HL-60 (cell line): Measurements from ENCODE around the gene HS3ST5.

ENCODE experiments used
- POLR2AphosphoS5 ChIP-seq: IDR thresholded peaks from 2 replicates; pipeline ENCODE4 v1.6.1; 2012; ENCODE audit warnings: low read depth
- TF ChIP-seq, protein P1 (sequence below): IDR thresholded peaks from one replicate; pipeline ENCODE4 v1.5.1; 2011; ENCODE audit warnings: low read length, control low read depth, inconsistent platforms; ENCODE audit not compliant: insufficient read depth

DNA sequence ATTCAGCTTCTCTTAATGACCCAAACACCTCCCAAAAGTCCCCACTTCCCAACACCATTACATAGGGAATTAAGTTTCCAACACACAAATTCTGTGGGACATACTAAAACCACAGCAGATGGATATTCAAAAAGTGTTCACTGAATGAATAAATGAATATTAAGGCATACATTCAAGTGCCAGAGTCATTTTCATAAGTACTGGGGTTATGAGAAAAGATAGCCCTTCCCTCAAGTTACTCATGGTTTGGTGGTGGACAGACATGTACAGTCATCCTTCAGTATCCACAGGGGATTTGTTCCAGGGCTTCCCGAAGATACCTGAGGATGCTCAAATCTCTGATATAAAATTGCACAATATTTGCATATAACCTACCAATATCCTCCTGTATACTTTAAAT, 50.4 kb downstream of the HS3ST5 start:
- TF ChIP-seq, protein P1, sequence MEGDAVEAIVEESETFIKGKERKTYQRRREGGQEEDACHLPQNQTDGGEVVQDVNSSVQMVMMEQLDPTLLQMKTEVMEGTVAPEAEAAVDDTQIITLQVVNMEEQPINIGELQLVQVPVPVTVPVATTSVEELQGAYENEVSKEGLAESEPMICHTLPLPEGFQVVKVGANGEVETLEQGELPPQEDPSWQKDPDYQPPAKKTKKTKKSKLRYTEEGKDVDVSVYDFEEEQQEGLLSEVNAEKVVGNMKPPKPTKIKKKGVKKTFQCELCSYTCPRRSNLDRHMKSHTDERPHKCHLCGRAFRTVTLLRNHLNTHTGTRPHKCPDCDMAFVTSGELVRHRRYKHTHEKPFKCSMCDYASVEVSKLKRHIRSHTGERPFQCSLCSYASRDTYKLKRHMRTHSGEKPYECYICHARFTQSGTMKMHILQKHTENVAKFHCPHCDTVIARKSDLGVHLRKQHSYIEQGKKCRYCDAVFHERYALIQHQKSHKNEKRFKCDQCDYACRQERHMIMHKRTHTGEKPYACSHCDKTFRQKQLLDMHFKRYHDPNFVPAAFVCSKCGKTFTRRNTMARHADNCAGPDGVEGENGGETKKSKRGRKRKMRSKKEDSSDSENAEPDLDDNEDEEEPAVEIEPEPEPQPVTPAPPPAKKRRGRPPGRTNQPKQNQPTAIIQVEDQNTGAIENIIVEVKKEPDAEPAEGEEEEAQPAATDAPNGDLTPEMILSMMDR = no peak
- TF ChIP-seq POLR2AphosphoS5 = no peak
